ENCODE data around the gene POLR2J. TPM values are rescaled to one million over a fixed set of nuclear protein-coding genes. Genes with fewer than 3 reads are reported as not detected.

Gene POLR2J
- total and polyA plus RNA-seq, 2 experiments from 2014 or later: 32.2 to 167 TPM

GRCh38 chr7:102452451-102452850, 26.3 kb downstream of the POLR2J start:
- no peaks in the 10 kb centered on the region for H3K79me2 ChIP-seq (replicated peaks; ENCODE audit: insufficient read depth)
- H2AFZ ChIP-seq: no peak overlapping the region
- no peak overlapping the region for H3K27ac ChIP-seq (ENCODE audit: low read depth)
- Mint-ChIP-seq H3K27me3 (ENCODE audit: insufficient read depth, low read depth, poor library complexity) (peaks cover 6% of the 10 kb centered on the region), H3K27ac (no peak overlapping the region), H3K9me3 (no peaks in the 10 kb centered on the region), H3K4me1 (peaks cover 4% of the 10 kb centered on the region; the same call in 1 of the 3 replicates), H3K36me3 (ENCODE audit: low read depth) (peaks cover 10% of the 10 kb centered on the region; the same call in 2 of the 3 replicates), H3K4me3 (no peak overlapping the region)
- no peaks in the 10 kb centered on the region for H3K4me1 ChIP-seq (ENCODE audit: insufficient read depth)
- H3K4me3 ChIP-seq: no peak overlapping the region
- H3K27me3 ChIP-seq (ENCODE audit: insufficient read depth): no peaks in the 10 kb centered on the region
- 0 out of 2 replicates have a peak, but pooled peaks cover 3% of the 10 kb centered on the region for H3F3A ChIP-seq (replicated peaks; ENCODE audit: low read depth)
- no peaks in the 10 kb centered on the region for H3K9me2 ChIP-seq (ENCODE audit: insufficient read depth)
- no peaks in the 10 kb centered on the region; the same call in 1 of the 2 replicates for H4K20me1 ChIP-seq (replicated peaks; ENCODE audit: insufficient read depth)
- TF ChIP-seq EZH2 (IDR thresholded peaks at IDR 0.05; ENCODE audit: low read depth, unreplicated experiment): no peak
- TF ChIP-seq ZNF114 (CRISPR knock-in tag; IDR thresholded peaks at IDR 0.05): no peak
- no peak for TF ChIP-seq CTCF (conservative IDR thresholded peaks at IDR 0.05; ENCODE audit: low read depth in 2 of 2)
- TF ChIP-seq CREB1 (CRISPR knock-in tag; IDR thresholded peaks at IDR 0.05; ENCODE audit: low read depth): no peak
- no peak for TF ChIP-seq REST (IDR thresholded peaks at IDR 0.05; ENCODE audit: unreplicated experiment)
- no peak for TF ChIP-seq ETS1 (IDR thresholded peaks at IDR 0.05)
- TF ChIP-seq ZNF462 (CRISPR knock-in tag; IDR thresholded peaks at IDR 0.05): no peak
- no peak for TF ChIP-seq EZH2phosphoT487 (IDR thresholded peaks at IDR 0.05; ENCODE audit: unreplicated experiment)
- no peak for TF ChIP-seq STAT1 (IDR thresholded peaks at IDR 0.05; ENCODE audit: unreplicated experiment)
- TF ChIP-seq POLR2AphosphoS5 (IDR thresholded peaks at IDR 0.05; ENCODE audit: low read depth): no peak
- no peak for TF ChIP-seq ZNF331 (CRISPR knock-in tag; IDR thresholded peaks at IDR 0.05; ENCODE audit: low read depth)
- no peak for TF ChIP-seq JUNB (IDR thresholded peaks at IDR 0.05; ENCODE audit: unreplicated experiment)
- no peak for TF ChIP-seq NANOG (IDR thresholded peaks at IDR 0.05; ENCODE audit: borderline replicate concordance)
- peaks cover 7% of the 10 kb centered on the region; the same call in 1 of the 2 replicates for H3K36me3 ChIP-seq (ENCODE audit: insufficient read depth)
- H3K4me2 ChIP-seq: no peak overlapping the region
- DNase-seq (ENCODE audit: low spot score) (no peak), ATAC-seq (no peak)
